B cell (primary cell): ENCODE results near the gene PTGER2. TPM values are rescaled to one million over a fixed set of nuclear protein-coding genes. Genes with fewer than 3 reads are reported as not detected.

Source experiments
- ATAC-seq: fragments of 200-7000 bp; cut with Tn5 transposase; one replicate; pipeline ENCODE4 v1.10.0; 2021; ENCODE audit warnings: low read depth, mild to moderate bottlenecking, moderate number of reproducible peaks, moderate library complexity
- CTCF ChIA-PET: fragments of 350-600 bp; sonication (Branson Sonifier 250); formaldehyde crosslinking; loops from one replicate; lab custom pipeline; 2021; ENCODE audit warnings: antibody characterized with exemption, inconsistent platforms; lab: Charles Lee
- POLR2A ChIA-PET: fragments of 350-600 bp; sonication (Branson Sonifier 250); formaldehyde crosslinking; loops from one replicate; lab custom pipeline; 2021; ENCODE audit warnings: antibody characterized with exemption; lab: Charles Lee
- DNase-seq: peaks from one replicate; pipeline ENCODE4 v3.0.0; 2013
- H2AFZ ChIP-seq: 2 replicates; pipeline ENCODE4 v1.6.1; 2012; ENCODE audit warnings: mild to moderate bottlenecking, low read depth, low read length; ENCODE audit not compliant: insufficient read depth, poor library complexity, severe bottlenecking
- H3K27ac ChIP-seq, 2 donors: 1 replicate in 1 of 2; 2 replicates in 1 of 2; pipeline ENCODE4 v1.5.1; 2012 to 2013; ENCODE audit warnings: low read length in 2 of 2, mild to moderate bottlenecking in 2 of 2, moderate library complexity in 1 of 2
- H3K27me3 ChIP-seq, 4 experiments: fragments of 200-600 bp in 1 of 4; sonication (generic) in 1 of 4; replicated peaks in 1 of 4; 1 replicate in 2 of 4; 2 replicates in 2 of 4; pipeline versions ENCODE4 v1.6.1 to v1.7.0; 2013 to 2016; ENCODE audit warnings: low read length in 3 of 4, mild to moderate bottlenecking in 2 of 4, mixed read lengths in 1 of 4, moderate library complexity in 1 of 4; ENCODE audit not compliant: insufficient read depth in 4 of 4, control insufficient read depth in 3 of 4; ENCODE audit errors: control extremely low read depth in 1 of 4
- H3K36me3 ChIP-seq, 2 experiments: replicated peaks in 1 of 2; 1 replicate in 1 of 2; 2 replicates in 1 of 2; pipeline versions ENCODE4 v1.6.1 to v1.7.1; 2013; ENCODE audit warnings: low read length in 1 of 2; ENCODE audit not compliant: insufficient read depth in 2 of 2, control insufficient read depth in 1 of 2; ENCODE audit errors: control extremely low read depth in 1 of 2, extremely low read depth in 1 of 2
- H3K4me1 ChIP-seq, 2 donors: fragments of 200-600 bp in 1 of 2; sonication (generic) in 1 of 2; 1 replicate in 1 of 2; 2 replicates in 1 of 2; pipeline versions ENCODE4 v1.5.1 to v1.6.1; 2013 to 2017; ENCODE audit warnings: low read length in 2 of 2; ENCODE audit not compliant: control insufficient read depth in 2 of 2, insufficient read depth in 2 of 2
- H3K4me2 ChIP-seq: replicated peaks from 2 replicates; pipeline ENCODE3; 2012; ENCODE audit warnings: mild to moderate bottlenecking, low read depth, low read length; ENCODE audit not compliant: poor library complexity, severe bottlenecking
- H3K4me3 ChIP-seq, 5 experiments: fragments of 200-600 bp in 1 of 5; sonication (generic) in 1 of 5; 1 replicate in 3 of 5; 2 replicates in 2 of 5; pipeline versions ENCODE4 v1.5.1 to v1.7.0; 2011 to 2016; ENCODE audit warnings: low read length in 4 of 5, mild to moderate bottlenecking in 4 of 5, low read depth in 2 of 5, control low read depth in 1 of 5, moderate library complexity in 1 of 5; ENCODE audit not compliant: insufficient read depth in 1 of 5; ENCODE audit errors: control extremely low read depth in 1 of 5, extremely low read depth in 1 of 5
- H3K79me2 ChIP-seq: fragments of 200-600 bp; sonication (generic); one replicate; pipeline ENCODE4 v1.6.0; 2016; ENCODE audit warnings: low read length; ENCODE audit not compliant: control insufficient read depth, insufficient read depth
- H3K9ac ChIP-seq: fragments of 200-600 bp; sonication (generic); 2 replicates; pipeline ENCODE4 v1.6.1; 2017; ENCODE audit warnings: mild to moderate bottlenecking, low read length, moderate library complexity
- H3K9me3 ChIP-seq, 3 donors: one replicate each; pipeline versions ENCODE4 v1.6.1 to v1.7.1; 2013; ENCODE audit warnings: low read length in 2 of 3; ENCODE audit not compliant: control insufficient read depth in 2 of 3, insufficient read depth in 1 of 3; ENCODE audit errors: control extremely low read depth in 1 of 3
- H4K20me1 ChIP-seq: 2 replicates; pipeline ENCODE4 v1.6.0; 2012; ENCODE audit warnings: mild to moderate bottlenecking, low read length; ENCODE audit not compliant: insufficient read depth, control insufficient read depth, poor library complexity, severe bottlenecking
- H3K27ac Mint-ChIP-seq: one replicate; pipeline ENCODE4 v1.8.0; 2021; ENCODE audit warnings: mixed read lengths
- H3K27me3 Mint-ChIP-seq: one replicate; pipeline ENCODE4 v1.8.0; 2021; ENCODE audit warnings: mixed read lengths
- H3K4me1 Mint-ChIP-seq: one replicate; pipeline ENCODE4 v1.8.0; 2021; ENCODE audit warnings: mixed read lengths
- H3K4me3 Mint-ChIP-seq: one replicate; pipeline ENCODE4 v1.8.0; 2021; ENCODE audit warnings: mixed read lengths
- H3K9me3 Mint-ChIP-seq: one replicate; pipeline ENCODE4 v1.8.0; 2022; ENCODE audit warnings: mixed read lengths; ENCODE audit not compliant: insufficient read depth
- CTCF ChIP-seq: fragments of 200-600 bp; IDR thresholded peaks from one replicate; pipeline ENCODE4 v1.8.0; 2022; ENCODE audit warnings: antibody characterized with exemption, mild to moderate bottlenecking
- EZH2 ChIP-seq: IDR thresholded peaks from 2 replicates; pipeline ENCODE4 v1.6.1; 2012; ENCODE audit warnings: borderline replicate concordance, low read depth, mild to moderate bottlenecking, moderate library complexity, low read length; ENCODE audit not compliant: insufficient read depth, poor library complexity, severe bottlenecking
- WGBS: methylation state at CpG from one replicate; pipeline ENCODE4 v1.1.5; 2013; ENCODE audit warnings: missing lambda C conversion rate; ENCODE audit not compliant: insufficient coverage; 5-methylcytosine and 5-hydroxymethylcytosine counted together
- intact Hi-C: fragments of 100-400 bp; cut with micrococcal nuclease; formaldehyde crosslinking; loops from one replicate; pipeline ENCODE4 v1.10.0; 2022
- polyA plus RNA-seq: library from polyadenylated mRNA; depleted of rRNA; stranded (reverse); fragments of >200 nt; gene quantifications from 2 replicates; pipeline ENCODE4 v1.2.3, GENCODE V29; 2012
- total RNA-seq, 2 donors: library from RNA; stranded (reverse); fragments of 120-200 nt in 1 of 2; gene quantifications; 1 replicate in 1 of 2; 2 replicates in 1 of 2; pipeline versions ENCODE4 v1.2.3 to v1.2.4, GENCODE V29; 2013 to 2022

PTGER2 gene
- total and polyA plus RNA-seq, 2 donors (not counting 1 experiment from before 2014, with no cell fraction given): 0.32 to 0.92 TPM

GRCh38 chr14:52313462-52313861, 650 bp upstream of the PTGER2 start:
- H3K4me3 Mint-ChIP-seq: peak overlapping the region; percentile 95
- ChIA-PET CTCF (no interaction called here), POLR2A (no interaction called here)
- no peaks in the 10 kb centered on the region for H3K9me3 Mint-ChIP-seq
- peaks cover 52% of the 10 kb centered on the region for H3K27me3 Mint-ChIP-seq
- H3K27me3 ChIP-seq: peaks cover 0 to 71% (median 47%) of the 10 kb centered on the region in 4 experiments
- no peak overlapping the region for H3K27ac ChIP-seq
- H3K27ac Mint-ChIP-seq: no peak overlapping the region
- TF ChIP-seq CTCF (no peak), EZH2 (no peak)
- ATAC-seq: no peak
- intact Hi-C loops: loop anchor here (5.0 kb wide), 1 partner anchor 239 kb away; the partner anchor contains the start of genes GPR137C and TXNDC16
- H3K4me3 ChIP-seq: peak overlapping the region; percentile 37 to 54 (median 50)
- peaks cover 49 to 57% of the 10 kb centered on the region in 2 donors for H3K4me1 ChIP-seq
- H3K36me3 ChIP-seq: no peaks in the 10 kb centered on the region
- H4K20me1 ChIP-seq: no peaks in the 10 kb centered on the region
- 18% methylated on average over 9 of the region's 10 CpGs for WGBS
- H3K4me2 ChIP-seq: peak overlapping the region; percentile 92
- peaks cover 49% of the 10 kb centered on the region for H3K4me1 Mint-ChIP-seq
- H2AFZ ChIP-seq: no peak overlapping the region
- no peaks in the 10 kb centered on the region for H3K79me2 ChIP-seq
- H3K9me3 ChIP-seq: peaks cover 0 to 7% (median 2%) of the 10 kb centered on the region in 3 donors
- peak overlapping the region; percentile 64 for H3K9ac ChIP-seq
- DNase-seq: peak; percentile 18

GRCh38 chr14:52314595-52315354, 663 bp downstream of the PTGER2 start:
- Histone ChIP-seq H3K9me3 (peaks cover 0 to 7% (median 2%) of the 10 kb centered on the region in 3 donors), H3K4me3 (peak overlapping the region; percentile 37 to 54 (median 50)), H3K4me1 (peaks cover 49 to 57% of the 10 kb centered on the region in 2 donors), H3K4me2 (peak overlapping the region; percentile 92), H3K27me3 (peaks cover 0 to 71% (median 58%) of the 10 kb centered on the region in 4 experiments), H2AFZ (peak overlapping the region; percentile 41), H3K9ac (peak overlapping the region; percentile 64), H4K20me1 (no peaks in the 10 kb centered on the region), H3K27ac (no peak overlapping the region), H3K36me3 (no peaks in the 10 kb centered on the region), H3K79me2 (no peaks in the 10 kb centered on the region)
- peak overlapping the region; percentile 3 for H3K27ac Mint-ChIP-seq
- DNase-seq (peak; percentile 53), ATAC-seq (peak; percentile 21)
- peaks cover 64% of the 10 kb centered on the region for H3K27me3 Mint-ChIP-seq
- intact Hi-C loops: loop anchor here (5.0 kb wide), 1 partner anchor 238 kb away; the partner anchor contains the start of genes GPR137C and TXNDC16
- no peaks in the 10 kb centered on the region for H3K9me3 Mint-ChIP-seq
- peak overlapping the region; percentile 95 for H3K4me3 Mint-ChIP-seq
- TF ChIP-seq CTCF (no peak), EZH2 (no peak)
- H3K4me1 Mint-ChIP-seq: peaks cover 49% of the 10 kb centered on the region
- WGBS: 2% methylated on average over 63 of the region's 63 CpGs
- CTCF ChIA-PET: interaction anchor here (1.1 kb wide), 1 partner anchor 10 kb away, joined by 3 read pairs; no protein-coding TSS in a partner anchor
- POLR2A ChIA-PET: no interaction called here
